Neural progenitor cell (in vitro differentiated cells): Measurements from ENCODE around the gene DLG2. TPM values are rescaled to one million over a fixed set of nuclear protein-coding genes. Genes with fewer than 3 reads are reported as not detected.
A peak's percentile ranks its signal among the peaks of the same experiment; 100 is the strongest.

Experiments used
- DNase-seq: peaks from one replicate; pipeline ENCODE4 v3.0.0-alpha.2; 2016; ENCODE audit warnings: low spot score
- H2AFZ ChIP-seq: fragments of 200-600 bp; sonication (generic); replicated peaks from 2 replicates; pipeline ENCODE4 v1.6.1; 2016; ENCODE audit warnings: antibody characterized with exemption
- H3F3A ChIP-seq: fragments of 200-600 bp; sonication (generic); 2 replicates; pipeline ENCODE4 v1.6.1; 2016; ENCODE audit warnings: antibody characterized with exemption, low read depth
- H3K27ac ChIP-seq: fragments of 200-600 bp; sonication (generic); 2 replicates; pipeline ENCODE4 v1.5.1; 2016; ENCODE audit warnings: mild to moderate bottlenecking
- H3K27me3 ChIP-seq: fragments of 200-600 bp; sonication (generic); 2 replicates; pipeline ENCODE4 v1.6.1; 2016; ENCODE audit warnings: mild to moderate bottlenecking, moderate library complexity
- H3K36me3 ChIP-seq: fragments of 200-600 bp; sonication (generic); 2 replicates; pipeline ENCODE4 v1.5.1; 2016
- H3K4me1 ChIP-seq: fragments of 200-600 bp; sonication (generic); 2 replicates; pipeline ENCODE4 v1.6.1; 2016; ENCODE audit warnings: mixed run types
- H3K4me2 ChIP-seq: fragments of 200-600 bp; sonication (generic); 2 replicates; pipeline ENCODE4 v1.6.1; 2016
- H3K4me3 ChIP-seq: fragments of 200-600 bp; sonication (generic); 2 replicates; pipeline ENCODE4 v1.5.1; 2016
- H3K79me2 ChIP-seq: fragments of 200-600 bp; sonication (generic); 2 replicates; pipeline ENCODE4 v1.6.1; 2016; ENCODE audit warnings: low read depth
- H3K9ac ChIP-seq: fragments of 200-600 bp; sonication (generic); 2 replicates; pipeline ENCODE4 v1.6.1; 2016
- H3K9me3 ChIP-seq: fragments of 200-600 bp; sonication (generic); 2 replicates; pipeline ENCODE4 v1.5.1; 2016; ENCODE audit warnings: low read depth
- H4K20me1 ChIP-seq: fragments of 200-600 bp; sonication (generic); 2 replicates; pipeline ENCODE4 v1.6.1; 2016; ENCODE audit warnings: low read depth
- H3K27ac Mint-ChIP-seq: 3 replicates; pipeline ENCODE4 v1.8.0; 2021; ENCODE audit warnings: mixed read lengths
- H3K27me3 Mint-ChIP-seq: 2 replicates; pipeline ENCODE4 v1.8.0; 2022; ENCODE audit warnings: low read depth, mild to moderate bottlenecking, inconsistent platforms, moderate library complexity, mixed read lengths; ENCODE audit not compliant: insufficient read depth
- H3K36me3 Mint-ChIP-seq: 3 replicates; pipeline ENCODE4 v1.8.0; 2021; ENCODE audit warnings: mixed read lengths
- H3K4me1 Mint-ChIP-seq: 3 replicates; pipeline ENCODE4 v1.8.0; 2021; ENCODE audit warnings: mixed read lengths
- H3K4me3 Mint-ChIP-seq: 3 replicates; pipeline ENCODE4 v1.8.0; 2021; ENCODE audit warnings: mild to moderate bottlenecking, moderate library complexity, mixed read lengths
- H3K9me3 Mint-ChIP-seq: 3 replicates; pipeline ENCODE4 v1.8.0; 2020; ENCODE audit warnings: mixed read lengths
- EZH2 ChIP-seq: fragments of 200-600 bp; sonication (generic); IDR thresholded peaks from 2 replicates; pipeline ENCODE4 v1.6.1; 2017; ENCODE audit warnings: antibody characterized with exemption, mild to moderate bottlenecking, moderate library complexity
- EZH2phosphoT487 ChIP-seq: fragments of 200-600 bp; sonication (generic); IDR thresholded peaks from 2 replicates; pipeline ENCODE4 v1.6.1; 2017; ENCODE audit warnings: antibody characterized with exemption
- total RNA-seq: library from RNA; depleted of rRNA; stranded (reverse); fragments of >200 nt; gene quantifications from 2 replicates; pipeline ENCODE4 v1.2.3, GENCODE V29; 2015; ENCODE audit warnings: low replicate concordance
- TF ChIP-seq, protein P1 (sequence below): fragments of 200-600 bp; sonication (generic); IDR thresholded peaks from 2 replicates; pipeline ENCODE4 v1.5.1; 2017; ENCODE audit warnings: antibody characterized with exemption, mild to moderate bottlenecking

Gene DLG2
- total RNA-seq, 1 donor from 2014 or later, result 7.5 TPM

DNA sequence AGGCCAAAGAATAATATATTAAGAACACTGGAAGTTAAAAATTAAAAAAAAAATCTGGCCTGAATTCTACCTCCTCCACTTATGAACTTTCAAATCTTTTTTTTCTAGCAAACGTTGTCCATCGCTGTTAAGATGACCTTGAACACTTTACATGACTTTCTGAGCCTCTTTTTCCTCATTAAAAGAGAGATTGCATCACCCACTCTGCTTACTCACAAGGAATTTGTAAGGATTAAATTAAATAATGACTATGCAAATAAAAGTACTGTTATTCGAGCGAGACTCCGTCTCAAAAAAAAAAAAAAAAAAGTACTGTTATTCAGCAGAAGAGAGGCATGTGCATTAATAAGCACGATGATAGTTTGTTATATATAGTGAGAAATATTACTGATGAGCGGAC lies 2055.8 kb downstream of the DLG2 start:
- TF ChIP-seq EZH2 (no peak), EZH2phosphoT487 (no peak)
- TF ChIP-seq, protein P1, sequence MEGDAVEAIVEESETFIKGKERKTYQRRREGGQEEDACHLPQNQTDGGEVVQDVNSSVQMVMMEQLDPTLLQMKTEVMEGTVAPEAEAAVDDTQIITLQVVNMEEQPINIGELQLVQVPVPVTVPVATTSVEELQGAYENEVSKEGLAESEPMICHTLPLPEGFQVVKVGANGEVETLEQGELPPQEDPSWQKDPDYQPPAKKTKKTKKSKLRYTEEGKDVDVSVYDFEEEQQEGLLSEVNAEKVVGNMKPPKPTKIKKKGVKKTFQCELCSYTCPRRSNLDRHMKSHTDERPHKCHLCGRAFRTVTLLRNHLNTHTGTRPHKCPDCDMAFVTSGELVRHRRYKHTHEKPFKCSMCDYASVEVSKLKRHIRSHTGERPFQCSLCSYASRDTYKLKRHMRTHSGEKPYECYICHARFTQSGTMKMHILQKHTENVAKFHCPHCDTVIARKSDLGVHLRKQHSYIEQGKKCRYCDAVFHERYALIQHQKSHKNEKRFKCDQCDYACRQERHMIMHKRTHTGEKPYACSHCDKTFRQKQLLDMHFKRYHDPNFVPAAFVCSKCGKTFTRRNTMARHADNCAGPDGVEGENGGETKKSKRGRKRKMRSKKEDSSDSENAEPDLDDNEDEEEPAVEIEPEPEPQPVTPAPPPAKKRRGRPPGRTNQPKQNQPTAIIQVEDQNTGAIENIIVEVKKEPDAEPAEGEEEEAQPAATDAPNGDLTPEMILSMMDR, result no peak
- no peaks in the 10 kb centered on the region for H3K36me3 Mint-ChIP-seq

GRCh38 chr11:83569134-83569805 lies 2057.9 kb downstream of the DLG2 start:
- H3K4me2 ChIP-seq, result peak overlapping the region; percentile 21

More for the DNA sequence above, 2055.8 kb downstream of the DLG2 start:
- no peak for DNase-seq
- H3K27ac Mint-ChIP-seq, result no peak overlapping the region
- no peak overlapping the region for H3K4me3 Mint-ChIP-seq
- Histone ChIP-seq H4K20me1 (no peaks in the 10 kb centered on the region), H3K4me1 (peaks cover 8% of the 10 kb centered on the region), H3K4me2 (no peak overlapping the region), H3F3A (no peaks in the 10 kb centered on the region), H3K36me3 (no peaks in the 10 kb centered on the region), H3K9me3 (no peaks in the 10 kb centered on the region), H3K27me3 (no peaks in the 10 kb centered on the region), H3K79me2 (no peaks in the 10 kb centered on the region), H2AFZ (no peak overlapping the region), H3K27ac (no peak overlapping the region), H3K4me3 (no peak overlapping the region), H3K9ac (no peak overlapping the region)
- H3K9me3 Mint-ChIP-seq, result no peaks in the 10 kb centered on the region
- peaks cover 4% of the 10 kb centered on the region for H3K4me1 Mint-ChIP-seq
- H3K27me3 Mint-ChIP-seq, result no peaks in the 10 kb centered on the region

GRCh38 chr11:83568516-83568915 lies 2058.6 kb downstream of the DLG2 start:
- H3F3A ChIP-seq, result no peaks in the 10 kb centered on the region
- no peak overlapping the region for H3K27ac ChIP-seq
- no peaks in the 10 kb centered on the region for H3K27me3 Mint-ChIP-seq
- H3K9me3 ChIP-seq, result no peaks in the 10 kb centered on the region
- H4K20me1 ChIP-seq, result no peaks in the 10 kb centered on the region
- no peak overlapping the region for H3K4me3 Mint-ChIP-seq
- no peak for DNase-seq
- H3K36me3 ChIP-seq, result no peaks in the 10 kb centered on the region
- no peak overlapping the region for H3K4me3 ChIP-seq
- TF ChIP-seq EZH2, result no peak
- TF ChIP-seq, protein P1, result no peak
- TF ChIP-seq EZH2phosphoT487, result no peak
- H3K4me2 ChIP-seq, result no peak overlapping the region
- peaks cover 4% of the 10 kb centered on the region for H3K4me1 Mint-ChIP-seq
- H3K27me3 ChIP-seq, result no peaks in the 10 kb centered on the region
- H3K4me1 ChIP-seq, result peaks cover 8% of the 10 kb centered on the region
- no peak overlapping the region for H3K9ac ChIP-seq
- H3K27ac Mint-ChIP-seq, result no peak overlapping the region
- no peaks in the 10 kb centered on the region for H3K36me3 Mint-ChIP-seq
- H3K9me3 Mint-ChIP-seq, result no peaks in the 10 kb centered on the region
- H3K79me2 ChIP-seq, result no peaks in the 10 kb centered on the region
- no peak overlapping the region for H2AFZ ChIP-seq

More at GRCh38 chr11:83569134-83569805, 2057.9 kb downstream of the DLG2 start:
- H3K36me3 ChIP-seq, result no peaks in the 10 kb centered on the region
- no peaks in the 10 kb centered on the region for H3K9me3 ChIP-seq
- H3K27me3 Mint-ChIP-seq, result no peaks in the 10 kb centered on the region
- H3K4me3 Mint-ChIP-seq, result no peak overlapping the region
- H3K4me3 ChIP-seq, result no peak overlapping the region
- H3K9me3 Mint-ChIP-seq, result no peaks in the 10 kb centered on the region
- H4K20me1 ChIP-seq, result no peaks in the 10 kb centered on the region
- H3K9ac ChIP-seq, result no peak overlapping the region
- H2AFZ ChIP-seq, result no peak overlapping the region
- H3K27me3 ChIP-seq, result no peaks in the 10 kb centered on the region
- DNase-seq, result no peak
- no peaks in the 10 kb centered on the region for H3K79me2 ChIP-seq
- TF ChIP-seq EZH2phosphoT487, result no peak
- TF ChIP-seq EZH2, result no peak
- TF ChIP-seq, protein P1, result no peak
- H3K27ac ChIP-seq, result no peak overlapping the region
- peaks cover 4% of the 10 kb centered on the region for H3K4me1 Mint-ChIP-seq
- H3K36me3 Mint-ChIP-seq, result no peaks in the 10 kb centered on the region
- H3K4me1 ChIP-seq, result peaks cover 8% of the 10 kb centered on the region
- H3F3A ChIP-seq, result no peaks in the 10 kb centered on the region
- H3K27ac Mint-ChIP-seq, result no peak overlapping the region
